DND-41 (cell line): Measurements from ENCODE around the gene ASIC2.

ENCODE experiments used
- ATAC-seq: fragments of 200-7000 bp; cut with Tn5 transposase; 3 replicates; pipeline ENCODE4 v1.9.1; 2021; ENCODE audit warnings: low read depth; ENCODE audit not compliant: insufficient read depth
- DNase-seq: peaks from one replicate; pipeline ENCODE4 v3.0.0-alpha.2; 2020
- H2AFZ ChIP-seq: 2 replicates; pipeline ENCODE4 v1.6.0; 2012; ENCODE audit warnings: low read depth, low read length
- H3K27ac ChIP-seq: 2 replicates; pipeline ENCODE4 v1.5.1; 2012; ENCODE audit warnings: low read length, inconsistent platforms
- H3K27me3 ChIP-seq: fragments of 200-600 bp; sonication (generic); 2 replicates; pipeline ENCODE4 v1.6.0; 2012; ENCODE audit warnings: low read length, mild to moderate bottlenecking, inconsistent platforms; ENCODE audit not compliant: insufficient read depth, poor library complexity
- H3K36me3 ChIP-seq: 2 replicates; pipeline ENCODE4 v1.5.1; 2012; ENCODE audit warnings: low read length, inconsistent platforms; ENCODE audit not compliant: insufficient read depth
- H3K4me1 ChIP-seq: 2 replicates; pipeline ENCODE4 v1.5.1; 2012; ENCODE audit warnings: mild to moderate bottlenecking, low read length; ENCODE audit not compliant: insufficient read depth
- H3K4me2 ChIP-seq: 2 replicates; pipeline ENCODE4 v1.6.0; 2012; ENCODE audit warnings: mild to moderate bottlenecking, moderate library complexity, low read length, inconsistent platforms; ENCODE audit not compliant: insufficient read depth
- H3K4me3 ChIP-seq, 2 experiments: fragments of 200-600 bp in 1 of 2; shearing (Covaris generic) in 1 of 2; 2 replicates each; pipeline ENCODE4 v1.5.1; 2012 to 2016; ENCODE audit warnings: inconsistent platforms in 2 of 2, low read length in 2 of 2, mild to moderate bottlenecking in 2 of 2, low read depth in 1 of 2, moderate library complexity in 1 of 2
- H3K79me2 ChIP-seq: 2 replicates; pipeline ENCODE4 v1.6.0; 2012; ENCODE audit warnings: low read length, inconsistent platforms; ENCODE audit not compliant: insufficient read depth
- H3K9ac ChIP-seq: 2 replicates; pipeline ENCODE4 v1.6.0; 2012; ENCODE audit warnings: low read depth, mild to moderate bottlenecking, inconsistent platforms, low read length, moderate library complexity
- H3K9me3 ChIP-seq: 2 replicates; pipeline ENCODE4 v1.5.1; 2012; ENCODE audit warnings: low read length, moderate library complexity, mild to moderate bottlenecking, inconsistent platforms; ENCODE audit not compliant: insufficient read depth, severe bottlenecking
- H4K20me1 ChIP-seq: 2 replicates; pipeline ENCODE4 v1.6.0; 2012; ENCODE audit warnings: low read length; ENCODE audit not compliant: insufficient read depth
- EZH2 ChIP-seq: IDR thresholded peaks from 3 replicates; pipeline ENCODE4 v1.6.1; 2012; ENCODE audit warnings: borderline replicate concordance, low read depth, mild to moderate bottlenecking, moderate library complexity, low read length, inconsistent platforms; ENCODE audit not compliant: severe bottlenecking
- TF ChIP-seq, protein P1 (sequence below): IDR thresholded peaks from 2 replicates; pipeline ENCODE4 v1.5.1; 2012; ENCODE audit warnings: borderline replicate concordance, low read length, moderate library complexity, mild to moderate bottlenecking; ENCODE audit not compliant: poor library complexity, severe bottlenecking; ENCODE audit errors: extremely low read depth

ASIC2 gene

DNA sequence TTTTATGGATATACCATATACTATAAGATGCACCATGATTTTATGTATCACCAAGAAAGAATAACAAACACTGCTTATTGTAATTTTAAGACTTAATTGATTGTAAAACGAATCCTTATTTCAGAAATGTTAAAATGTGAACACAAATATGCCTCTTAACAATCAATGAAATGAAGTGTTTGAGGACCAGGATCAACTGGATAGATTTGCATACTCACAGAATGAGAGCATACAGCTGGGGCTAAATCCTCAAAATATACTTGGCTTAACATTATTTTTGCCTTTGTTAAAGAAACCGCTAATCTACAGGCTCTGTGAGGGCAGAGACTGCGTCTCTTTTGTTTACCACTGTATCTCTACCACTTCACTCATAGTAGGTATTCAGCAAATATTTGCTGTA lies 207.8 kb downstream of the ASIC2 start:
- Histone ChIP-seq H3K4me3 (no peak overlapping the region), H3K79me2 (no peaks in the 10 kb centered on the region), H3K9me3 (no peaks in the 10 kb centered on the region), H2AFZ (no peak overlapping the region), H3K36me3 (no peaks in the 10 kb centered on the region), H4K20me1 (no peaks in the 10 kb centered on the region), H3K4me1 (no peaks in the 10 kb centered on the region), H3K27me3 (peaks cover 22% of the 10 kb centered on the region), H3K27ac (no peak overlapping the region), H3K4me2 (no peak overlapping the region), H3K9ac (no peak overlapping the region)
- TF ChIP-seq, protein P1, sequence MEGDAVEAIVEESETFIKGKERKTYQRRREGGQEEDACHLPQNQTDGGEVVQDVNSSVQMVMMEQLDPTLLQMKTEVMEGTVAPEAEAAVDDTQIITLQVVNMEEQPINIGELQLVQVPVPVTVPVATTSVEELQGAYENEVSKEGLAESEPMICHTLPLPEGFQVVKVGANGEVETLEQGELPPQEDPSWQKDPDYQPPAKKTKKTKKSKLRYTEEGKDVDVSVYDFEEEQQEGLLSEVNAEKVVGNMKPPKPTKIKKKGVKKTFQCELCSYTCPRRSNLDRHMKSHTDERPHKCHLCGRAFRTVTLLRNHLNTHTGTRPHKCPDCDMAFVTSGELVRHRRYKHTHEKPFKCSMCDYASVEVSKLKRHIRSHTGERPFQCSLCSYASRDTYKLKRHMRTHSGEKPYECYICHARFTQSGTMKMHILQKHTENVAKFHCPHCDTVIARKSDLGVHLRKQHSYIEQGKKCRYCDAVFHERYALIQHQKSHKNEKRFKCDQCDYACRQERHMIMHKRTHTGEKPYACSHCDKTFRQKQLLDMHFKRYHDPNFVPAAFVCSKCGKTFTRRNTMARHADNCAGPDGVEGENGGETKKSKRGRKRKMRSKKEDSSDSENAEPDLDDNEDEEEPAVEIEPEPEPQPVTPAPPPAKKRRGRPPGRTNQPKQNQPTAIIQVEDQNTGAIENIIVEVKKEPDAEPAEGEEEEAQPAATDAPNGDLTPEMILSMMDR: no peak
- no peak for TF ChIP-seq EZH2
- no peak for ATAC-seq
- DNase-seq: no peak

DNA sequence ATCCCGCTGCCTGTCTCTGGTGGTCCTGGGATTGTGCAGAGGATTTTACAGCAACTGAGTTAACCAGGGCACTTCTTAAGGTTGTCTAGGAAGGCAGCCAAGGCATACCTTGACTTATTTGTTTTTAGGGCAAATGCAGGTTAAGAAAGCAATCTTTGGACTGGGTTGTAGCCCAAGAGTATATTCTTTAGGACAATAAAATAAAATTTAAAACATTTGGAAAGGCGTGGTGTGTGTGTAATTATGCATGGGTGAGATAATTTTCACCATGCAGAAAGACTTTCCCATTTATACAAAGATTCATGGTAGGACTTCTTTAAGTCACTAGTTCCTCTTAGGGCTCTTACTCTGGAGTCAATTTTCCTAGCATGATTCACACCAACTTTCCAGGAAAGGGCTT lies 208.3 kb downstream of the ASIC2 start:
- ATAC-seq (no peak), DNase-seq (no peak)
- Histone ChIP-seq H3K9me3 (no peaks in the 10 kb centered on the region), H3K4me2 (no peak overlapping the region), H3K79me2 (no peaks in the 10 kb centered on the region), H3K36me3 (no peaks in the 10 kb centered on the region), H3K27ac (no peak overlapping the region), H3K4me3 (no peak overlapping the region), H2AFZ (no peak overlapping the region), H3K9ac (no peak overlapping the region), H3K4me1 (no peaks in the 10 kb centered on the region), H3K27me3 (peaks cover 22% of the 10 kb centered on the region), H4K20me1 (no peaks in the 10 kb centered on the region)
- no peak for TF ChIP-seq EZH2
- TF ChIP-seq, protein P1: no peak

DNA sequence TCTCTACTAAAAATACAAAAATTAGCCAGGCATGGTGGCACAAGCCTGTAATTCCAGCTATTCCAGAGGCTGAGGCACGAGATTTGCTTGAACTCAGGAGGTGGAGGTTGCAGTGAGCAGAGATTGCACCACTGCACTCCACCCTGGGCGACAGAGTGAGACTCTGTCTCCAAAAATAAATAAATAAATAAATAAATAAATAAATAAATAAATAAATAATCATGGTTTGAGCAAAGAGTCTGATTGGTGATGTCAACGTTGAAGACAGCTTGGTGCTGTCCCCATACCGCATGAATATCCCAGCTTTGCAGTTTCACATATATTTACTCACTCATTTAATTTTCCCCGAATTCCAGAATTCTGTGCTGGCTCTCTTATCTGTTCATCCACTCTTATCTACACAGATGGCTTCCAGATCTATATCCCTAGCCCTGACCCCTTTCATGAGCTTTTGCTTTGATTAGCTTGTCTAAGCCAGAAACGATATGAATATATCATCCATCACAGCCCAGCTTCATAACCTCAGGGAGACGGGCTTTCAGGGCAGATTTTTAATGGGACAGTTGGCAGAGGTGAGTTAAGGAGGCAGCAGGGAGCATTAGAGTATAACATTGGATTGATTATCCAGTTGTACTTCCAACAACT lies 210.4 kb downstream of the ASIC2 start:
- ATAC-seq (no peak), DNase-seq (no peak)
- no peak overlapping the region for H2AFZ ChIP-seq
- no peaks in the 10 kb centered on the region for H3K9me3 ChIP-seq
- no peak for TF ChIP-seq EZH2
- TF ChIP-seq, protein P1: no peak
- no peaks in the 10 kb centered on the region for H3K36me3 ChIP-seq
- H3K27me3 ChIP-seq: peaks cover 22% of the 10 kb centered on the region
- no peak overlapping the region for H3K9ac ChIP-seq
- H3K27ac ChIP-seq: no peak overlapping the region
- H3K4me3 ChIP-seq: no peak overlapping the region
- H3K79me2 ChIP-seq: no peaks in the 10 kb centered on the region
- H3K4me1 ChIP-seq: no peaks in the 10 kb centered on the region
- no peak overlapping the region for H3K4me2 ChIP-seq
- H4K20me1 ChIP-seq: no peaks in the 10 kb centered on the region
